H1 (cell line): ENCODE results near the gene ADGRV1. TPM values are rescaled to one million over a fixed set of nuclear protein-coding genes. Genes with fewer than 3 reads are reported as not detected.

Experiments
- CTCF ChIA-PET: fragments of 300-600 bp; sonication (Branson Sonifier 250); formaldehyde crosslinking; loops from one replicate; lab custom pipeline; 2021; ENCODE audit not compliant: partially characterized antibody; lab: Charles Lee
- POLR2A ChIA-PET: fragments of 300-600 bp; sonication (Branson Sonifier 250); formaldehyde crosslinking; loops from one replicate; lab custom pipeline; 2021; ENCODE audit warnings: inconsistent platforms; ENCODE audit not compliant: partially characterized antibody; lab: Charles Lee
- DNase-seq, 2 experiments: peaks; one replicate each; pipeline versions ENCODE4 v3.0.0 to v3.0.0-alpha.2; 2010 to 2022; ENCODE audit warnings: low spot score in 2 of 2, low read depth in 1 of 2, mixed read lengths in 1 of 2
- FAIRE-seq: peaks from 2 replicates; lab custom pipeline; 2011; peaks lifted over from hg19 to GRCh38; lab: Jason Lieb, UNC
- H2AFZ ChIP-seq: 2 replicates; pipeline ENCODE4 v1.8.1; 2012; ENCODE audit warnings: low read length, inconsistent platforms
- H2AK5ac ChIP-seq: 2 replicates; pipeline ENCODE4 v1.6.1; 2013; ENCODE audit warnings: low read depth, low read length
- H2BK120ac ChIP-seq: replicated peaks from 2 replicates; pipeline ENCODE3; 2013; ENCODE audit warnings: low read depth, low read length, inconsistent platforms
- H2BK12ac ChIP-seq: 2 replicates; pipeline ENCODE4 v1.6.1; 2013; ENCODE audit warnings: low read depth, low read length
- H2BK15ac ChIP-seq: 2 replicates; pipeline ENCODE4 v1.6.1; 2013; ENCODE audit warnings: low read length
- H2BK20ac ChIP-seq: 2 replicates; pipeline ENCODE4 v1.6.1; 2013; ENCODE audit warnings: low read length
- H2BK5ac ChIP-seq: 2 replicates; pipeline ENCODE4 v1.6.1; 2013; ENCODE audit warnings: low read depth, low read length
- H3K14ac ChIP-seq: 2 replicates; pipeline ENCODE4 v1.6.1; 2013; ENCODE audit warnings: inconsistent platforms; ENCODE audit not compliant: insufficient read length
- H3K18ac ChIP-seq: 2 replicates; pipeline ENCODE4 v1.6.1; 2013; ENCODE audit warnings: low read length; ENCODE audit errors: extremely low read depth
- H3K23ac ChIP-seq: 2 replicates; pipeline ENCODE4 v1.6.1; 2013; ENCODE audit warnings: inconsistent platforms; ENCODE audit not compliant: insufficient read length
- H3K23me2 ChIP-seq: 2 replicates; pipeline ENCODE4 v1.6.1; 2013; ENCODE audit warnings: low read depth, low read length
- H3K27ac ChIP-seq: 2 replicates; pipeline ENCODE4 v1.6.1; 2011; ENCODE audit warnings: low read depth, low read length, inconsistent platforms
- H3K27me3 ChIP-seq, 4 experiments: replicated peaks in 1 of 4; 1 replicate in 1 of 4; 2 replicates in 3 of 4; pipeline versions ENCODE4 v1.6.1 to v1.8.1; 2011 to 2013; ENCODE audit warnings: low read length in 3 of 4, mild to moderate bottlenecking in 3 of 4, inconsistent platforms in 2 of 4, mixed read lengths in 2 of 4, moderate library complexity in 1 of 4; ENCODE audit not compliant: control insufficient read depth in 3 of 4, insufficient read depth in 3 of 4; ENCODE audit errors: extremely low read depth in 1 of 4
- H3K36me3 ChIP-seq, 4 experiments: 2 replicates each; pipeline versions ENCODE4 v1.6.1 to v1.8.1; 2011 to 2013; ENCODE audit warnings: mild to moderate bottlenecking in 4 of 4, low read length in 3 of 4, moderate library complexity in 2 of 4, control low read depth in 1 of 4, inconsistent platforms in 1 of 4; ENCODE audit not compliant: insufficient read depth in 4 of 4, control insufficient read depth in 2 of 4
- H3K4ac ChIP-seq: replicated peaks from 2 replicates; pipeline ENCODE3; 2013; ENCODE audit warnings: low read length, low read depth, mixed read lengths, inconsistent platforms; ENCODE audit not compliant: insufficient read length
- H3K4me1 ChIP-seq, 4 experiments: replicated peaks in 1 of 4; 1 replicate in 1 of 4; 2 replicates in 3 of 4; pipeline versions ENCODE4 v1.6.1 to v1.8.1; 2011 to 2013; ENCODE audit warnings: low read length in 3 of 4, inconsistent platforms in 2 of 4, mixed read lengths in 1 of 4; ENCODE audit not compliant: insufficient read depth in 4 of 4, control insufficient read depth in 3 of 4
- H3K4me2 ChIP-seq, 2 experiments: 2 replicates each; pipeline versions ENCODE4 v1.6.1 to v1.8.1; 2011 to 2013; ENCODE audit warnings: low read depth in 2 of 2, low read length in 2 of 2, control low read depth in 1 of 2, inconsistent platforms in 1 of 2, mild to moderate bottlenecking in 1 of 2; ENCODE audit not compliant: insufficient read depth in 1 of 2
- H3K4me3 ChIP-seq, 4 experiments: fragments of 200-600, 300-600 bp in 1 of 4; sonication (generic), shearing (Covaris generic), sonication (Bioruptor Twin) in 1 of 4; 2 replicates each; pipeline versions ENCODE4 v1.5.1 to v1.8.1; 2011 to 2016; ENCODE audit warnings: low read length in 4 of 4, low read depth in 3 of 4, control low read depth in 2 of 4, inconsistent platforms in 2 of 4, mild to moderate bottlenecking in 2 of 4, mixed read lengths in 1 of 4, moderate library complexity in 1 of 4; ENCODE audit not compliant: insufficient read depth in 2 of 4; ENCODE audit errors: extremely low read depth in 1 of 4
- H3K56ac ChIP-seq: replicated peaks from 2 replicates; pipeline ENCODE3; 2013; ENCODE audit warnings: low read depth, mild to moderate bottlenecking, mixed read lengths, low read length, inconsistent platforms; ENCODE audit not compliant: insufficient read length
- H3K79me1 ChIP-seq: 2 replicates; pipeline ENCODE4 v1.6.1; 2013; ENCODE audit warnings: low read depth, low read length, control low read depth
- H3K79me2 ChIP-seq, 2 experiments: 2 replicates each; pipeline versions ENCODE4 v1.6.1 to v1.8.1; 2012 to 2013; ENCODE audit warnings: low read length in 2 of 2, mild to moderate bottlenecking in 2 of 2, inconsistent platforms in 1 of 2; ENCODE audit not compliant: insufficient read depth in 2 of 2, control insufficient read depth in 1 of 2
- H3K9ac ChIP-seq, 4 experiments: replicated peaks in 1 of 4; 1 replicate in 1 of 4; 2 replicates in 3 of 4; pipeline versions ENCODE4 v1.6.1 to v1.8.1; 2011 to 2013; ENCODE audit warnings: low read depth in 3 of 4, low read length in 3 of 4, control low read depth in 2 of 4, mild to moderate bottlenecking in 2 of 4, moderate library complexity in 2 of 4, inconsistent platforms in 1 of 4; ENCODE audit errors: extremely low read depth in 1 of 4
- H3K9me3 ChIP-seq, 2 experiments: 2 replicates each; pipeline versions ENCODE4 v1.6.1 to v1.8.1; 2012 to 2013; ENCODE audit warnings: mild to moderate bottlenecking in 2 of 2, moderate library complexity in 2 of 2, control low read depth in 1 of 2, inconsistent platforms in 1 of 2, low read depth in 1 of 2, low read length in 1 of 2, mixed read lengths in 1 of 2; ENCODE audit not compliant: insufficient read depth in 2 of 2
- H4K20me1 ChIP-seq, 2 experiments: replicated peaks in 1 of 2; 2 replicates each; pipeline versions ENCODE3 to v1.8.1; 2011 to 2013; ENCODE audit warnings: inconsistent platforms in 2 of 2, low read length in 2 of 2, mild to moderate bottlenecking in 1 of 2; ENCODE audit not compliant: insufficient read depth in 2 of 2, control insufficient read depth in 1 of 2
- H4K5ac ChIP-seq: 2 replicates; pipeline ENCODE4 v1.6.1; 2013; ENCODE audit warnings: low read length, low read depth, mixed read lengths, inconsistent platforms; ENCODE audit not compliant: insufficient read length
- H4K8ac ChIP-seq: 2 replicates; pipeline ENCODE4 v1.8.0; 2013; ENCODE audit warnings: mild to moderate bottlenecking, moderate library complexity, low read length, inconsistent platforms; ENCODE audit not compliant: insufficient read depth; ENCODE audit errors: extremely low read depth
- H4K91ac ChIP-seq: replicated peaks from 2 replicates; pipeline ENCODE3; 2013; ENCODE audit warnings: low read length, mixed read lengths, inconsistent platforms; ENCODE audit not compliant: insufficient read length
- KDM1A ChIP-seq: fragments of 200-600, 300-600 bp; sonication (generic); IDR thresholded peaks from 2 replicates; pipeline ENCODE4 v1.7.1; 2016; ENCODE audit warnings: mild to moderate bottlenecking, low read length, borderline replicate concordance
- MAFK ChIP-seq: IDR thresholded peaks from 2 replicates; pipeline ENCODE4 v1.6.1; 2012; ENCODE audit warnings: low read depth, mild to moderate bottlenecking, improper control_type of control experiment, low read length
- WGBS, 2 experiments: shearing (Covaris generic) in 1 of 2; methylation state at CpG; one replicate each; pipeline versions ENCODE4 v1.1.6 to v1.1.7; 2013 to 2015; ENCODE audit warnings: low lambda C conversion rate in 2 of 2, mixed read lengths in 2 of 2, inconsistent platforms in 1 of 2, low coverage in 1 of 2, missing lambda C conversion rate in 1 of 2; ENCODE audit not compliant: insufficient replicate concordance in 2 of 2, insufficient coverage in 1 of 2, insufficient read length in 1 of 2; ENCODE audit errors: extremely low coverage in 1 of 2, missing lambda C conversion rate in 1 of 2; 5-methylcytosine and 5-hydroxymethylcytosine counted together
- polyA plus RNA-seq, 7 experiments: library from polyadenylated mRNA; depleted of rRNA in 3 of 7; stranded (reverse) in 5 of 7; unstranded in 2 of 7; fragments of >200 nt in 5 of 7; fragments of 200-250 nt in 2 of 7; gene quantifications; 1 replicate in 5 of 7; 2 replicates in 1 of 7; 4 replicates in 1 of 7; pipeline versions ENCODE4 v1.2.1 to v1.2.3, GENCODE V29; 2011 to 2013; ENCODE audit warnings: missing spikeins in 2 of 7, mixed read lengths in 2 of 7
- total RNA-seq: library from RNA; stranded (reverse); fragmentation: NEBNext Ultra II Directional; extraction: Animal tissue kit (Norgen Biotek cat#: 25700); gene quantifications from 2 replicates; pipeline ENCODE4 v1.2.1, GENCODE V29; 2021

The ADGRV1 gene
- total and polyA plus RNA-seq, 2 of the 8 experiments (the other 6 are each of a cell fraction or from before 2014, with no cell fraction given), result 53.1 to 62.2 TPM

- H3K23ac ChIP-seq, result no peak overlapping the region
- H2BK120ac ChIP-seq, result no peak overlapping the region
- H2BK15ac ChIP-seq, result no peak overlapping the region
- H3K56ac ChIP-seq, result no peak overlapping the region
- H3K14ac ChIP-seq, result no peak overlapping the region
- H3K23me2 ChIP-seq, result no peaks in the 10 kb centered on the region
- no peaks in the 10 kb centered on the region for H3K9me3 ChIP-seq
- no peaks in the 10 kb centered on the region for H3K79me2 ChIP-seq
- H4K91ac ChIP-seq, result no peak overlapping the region
- 55% methylated on average over 2 of the region's 2 CpGs; no CpG with 5 or more reads in 1 of the 2 experiments for WGBS, 2 experiments
- H4K20me1 ChIP-seq, result no peaks in the 10 kb centered on the region
- no peak overlapping the region for H3K9ac ChIP-seq
- H4K5ac ChIP-seq, result no peak overlapping the region
- no peak overlapping the region for H2AK5ac ChIP-seq
- H2BK12ac ChIP-seq, result no peak overlapping the region
- no peak overlapping the region for H3K27ac ChIP-seq
- H3K4me3 ChIP-seq, result peak overlapping the region in 1 of 4 experiments; percentile 40; a peak in 1 of 8 replicates
- no peak overlapping the region for H2AFZ ChIP-seq
- no peak for TF ChIP-seq KDM1A
- peak; percentile 98 for TF ChIP-seq MAFK
- no peaks in the 10 kb centered on the region for H3K79me1 ChIP-seq
- FAIRE-seq (no peak), DNase-seq (no peak)
- CTCF ChIA-PET, result interaction anchor here (2.3 kb wide), 1 partner anchor 17 kb away, joined by 10 read pairs; no protein-coding TSS in a partner anchor
- POLR2A ChIA-PET, result interaction anchor here (1.1 kb wide), 1 partner anchor 29 kb away, joined by 3 read pairs; no protein-coding TSS in a partner anchor
- H3K4me1 ChIP-seq, result peaks cover 0 to 19% (median 10%) of the 10 kb centered on the region in 4 experiments; a peak in 4 of 7 replicates
- H3K4ac ChIP-seq, result no peak overlapping the region
- no peak overlapping the region for H2BK5ac ChIP-seq
- no peaks in the 10 kb centered on the region for H3K27me3 ChIP-seq
- no peak overlapping the region for H2BK20ac ChIP-seq
- H3K4me2 ChIP-seq, result peak overlapping the region in 1 of 2 experiments; percentile 39; a peak in 1 of 4 replicates
- H3K18ac ChIP-seq, result no peak overlapping the region
- no peak overlapping the region for H4K8ac ChIP-seq
- peaks cover 0 to 6% (median 1%) of the 10 kb centered on the region in 4 experiments; a peak in 2 of 8 replicates for H3K36me3 ChIP-seq
Observed at GRCh38 chr5:90882448-90882847, 323.9 kb downstream of the ADGRV1 start.
